8988T (cell line): ENCODE results near the gene FBXW11.
"Not testable (repeated sequence)": the region's sequence is repeated elsewhere in the genome, so short reads cannot be mapped to it uniquely, and the experiment has no call there.

Source experiments
- DNase-seq: peaks from one replicate; pipeline ENCODE4 v3.0.0; 2011

Gene FBXW11

GRCh38 chr5:171946000-171946781 lies 60.2 kb downstream of the FBXW11 start:
- DNase-seq: no peak

GRCh38 chr5:171945476-171945875 lies 61.0 kb downstream of the FBXW11 start:
- DNase-seq: no peak

GRCh38 chr5:171945066-171945465 lies 61.4 kb downstream of the FBXW11 start:
- DNase-seq: no peak

GRCh38 chr5:171942112-171942516 lies 64.3 kb downstream of the FBXW11 start:
- not testable (repeated sequence) for DNase-seq

GRCh38 chr5:171941675-171942074 lies 64.8 kb downstream of the FBXW11 start:
- DNase-seq: not testable (repeated sequence)

- not testable (repeated sequence) for DNase-seq
Measured at GRCh38 chr5:171941275-171941674, 65.2 kb downstream of the FBXW11 start.

- DNase-seq: no peak
Measured at GRCh38 chr5:171939951-171940350, 66.5 kb downstream of the FBXW11 start.

GRCh38 chr5:171938358-171938757 lies 68.1 kb downstream of the FBXW11 start:
- DNase-seq: no peak

- DNase-seq: no peak
Measured at GRCh38 chr5:171937351-171937750, 69.1 kb downstream of the FBXW11 start.

GRCh38 chr5:171934586-171934985 lies 71.9 kb downstream of the FBXW11 start:
- no peak for DNase-seq

GRCh38 chr5:171931163-171931562 lies 75.3 kb downstream of the FBXW11 start:
- DNase-seq: no peak

- DNase-seq: no peak
Measured at GRCh38 chr5:171927345-171927941, 79.0 kb downstream of the FBXW11 start.

GRCh38 chr5:171926311-171926710 lies 80.1 kb downstream of the FBXW11 start:
- DNase-seq: no peak

- DNase-seq: no peak
Measured at GRCh38 chr5:171924493-171925122, 81.8 kb downstream of the FBXW11 start.

- no peak for DNase-seq
Measured at GRCh38 chr5:171920765-171921391, 85.6 kb downstream of the FBXW11 start.

- DNase-seq: not testable (repeated sequence)
Measured at GRCh38 chr5:171915700-171916099, 90.7 kb downstream of the FBXW11 start.

- no peak for DNase-seq
Measured at GRCh38 chr5:171914726-171915338, 91.6 kb downstream of the FBXW11 start.

GRCh38 chr5:171913987-171914273 lies 92.5 kb downstream of the FBXW11 start:
- DNase-seq: no peak

GRCh38 chr5:171911152-171911551 lies 95.3 kb downstream of the FBXW11 start:
- DNase-seq: no peak

- DNase-seq: no peak
Measured at GRCh38 chr5:171908638-171909037, 97.8 kb downstream of the FBXW11 start.

- no peak for DNase-seq
Measured at GRCh38 chr5:171907725-171908343, 98.6 kb downstream of the FBXW11 start.

- DNase-seq: no peak
Measured at GRCh38 chr5:171906703-171907590, 99.5 kb downstream of the FBXW11 start.
